ENCODE data around the gene NLRC4. TPM values are rescaled to one million over a fixed set of nuclear protein-coding genes. Genes with fewer than 3 reads are reported as not detected.

Gene NLRC4
- total and polyA plus RNA-seq, 2 donors (not counting 3 experiments of a cell fraction or from before 2014, with no cell fraction given): not detected

DNA sequence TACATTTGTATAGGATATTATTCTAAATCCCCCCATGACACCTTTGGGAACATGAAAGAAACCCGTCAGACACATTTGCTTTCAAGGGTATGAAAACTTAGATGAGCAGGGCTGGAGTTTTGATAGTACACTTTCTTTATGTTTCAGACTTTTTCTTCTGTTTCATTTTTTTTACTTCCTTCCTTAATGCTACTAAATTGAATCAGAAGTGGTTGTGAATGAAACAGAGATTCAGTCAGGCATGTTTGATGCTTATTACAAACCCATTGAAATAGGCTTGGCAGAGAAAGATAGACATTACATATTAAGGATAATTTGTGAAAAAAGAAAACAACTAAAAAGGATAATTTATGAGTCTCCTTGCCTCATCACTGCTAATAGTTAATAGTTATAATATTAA, 72.3 kb downstream of the NLRC4 start:
- dilution Hi-C loops (cut with MboI; ENCODE audit: extremely low pct_ligation_motif_present, low sequenced_read_pairs) (no loop called here), intact Hi-C loops (cut with micrococcal nuclease) (no loop called here)
- no peak for DNase-seq (ENCODE audit: low read depth, low spot score)
- Histone ChIP-seq H3K27me3 (ENCODE audit: control insufficient read depth in 2 of 2, insufficient read depth in 2 of 2, low read length in 2 of 2) (no peaks in the 10 kb centered on the region), H3K36me3 (ENCODE audit: control insufficient read depth in 2 of 2, extremely low read depth in 1 of 2, insufficient read depth in 2 of 2, low read length in 2 of 2) (no peaks in the 10 kb centered on the region), H3K79me2 (ENCODE audit: control insufficient read depth, insufficient read depth, low read length) (no peaks in the 10 kb centered on the region), H3K9me1 (replicated peaks; ENCODE audit: control insufficient read depth, extremely low read depth, insufficient read depth, low read length) (no peaks in the 10 kb centered on the region), H3K4me1 (ENCODE audit: control insufficient read depth, extremely low read depth, insufficient read depth, low read length) (no peaks in the 10 kb centered on the region), H2AFZ (ENCODE audit: low read depth, low read length) (no peak overlapping the region), H4K20me1 (replicated peaks; ENCODE audit: control insufficient read depth, extremely low read depth, insufficient read depth, low read length) (no peaks in the 10 kb centered on the region), H3K27ac (ENCODE audit: insufficient read depth, low read depth, low read length) (no peak overlapping the region), H3K4me3 (replicated peaks in 1 of 3; ENCODE audit: insufficient read depth in 1 of 3, low read depth in 1 of 3, low read length in 3 of 3) (no peak overlapping the region), H3K9me3 (replicated peaks; ENCODE audit: control insufficient read depth, insufficient read depth, low read length) (no peaks in the 10 kb centered on the region), H3K9ac (replicated peaks; ENCODE audit: extremely low read depth, insufficient read depth, low read length) (no peak overlapping the region), H3K4me2 (ENCODE audit: insufficient read depth, low read length) (no peak overlapping the region)
- BruUV-seq (replicated peaks): no TSS peak
- TF ChIP-seq POLR2AphosphoS5 (IDR thresholded peaks at IDR 0.05; ENCODE audit: insufficient read depth, low read depth, low read length): no peak
- TF ChIP-seq CTCF (IDR thresholded peaks at IDR 0.05; ENCODE audit: extremely low read depth in 1 of 2, insufficient read depth in 1 of 2, low read depth in 1 of 2, low read length in 2 of 2): no peak
- TF ChIP-seq MAX (IDR thresholded peaks at IDR 0.05; ENCODE audit: insufficient read depth, insufficient read length): no peak
- no peak for TF ChIP-seq JUN (IDR thresholded peaks at IDR 0.05; ENCODE audit: borderline replicate concordance, insufficient read depth, insufficient read length, low read depth)
- TF ChIP-seq POLR2A (IDR thresholded peaks at IDR 0.05; ENCODE audit: low read depth, low read length): no peak
- no peak for TF ChIP-seq MYC (IDR thresholded peaks at IDR 0.05; ENCODE audit: low read depth, low read length)
- no peak for TF ChIP-seq GATA2 (IDR thresholded peaks at IDR 0.05; ENCODE audit: insufficient read depth, insufficient read length, low read depth, low read length)
- TF ChIP-seq FOS (IDR thresholded peaks at IDR 0.05; ENCODE audit: borderline replicate concordance, insufficient read depth, low read length): no peak
- TF ChIP-seq EZH2 (IDR thresholded peaks at IDR 0.05; ENCODE audit: borderline replicate concordance, low read depth, low read length, severe bottlenecking): no peak
- CTCF ChIA-PET: no interaction called here
- POLR2A ChIA-PET: no interaction called here
- no peak for FAIRE-seq
